Measurements from ENCODE around the gene DHDH. TPM values are rescaled to one million over a fixed set of nuclear protein-coding genes. Genes with fewer than 3 reads are reported as not detected.

Gene DHDH
- total and polyA plus RNA-seq, 2 of the 13 experiments (the other 11 are each of a cell fraction or from before 2014, with no cell fraction given), result 0.13 to 0.91 TPM

- TF ChIP-seq ZBTB34 (CRISPR knock-in tag; IDR thresholded peaks at IDR 0.05), result 0 out of 2 replicates have a peak, but pooled peaks have one; percentile 6
- 0 out of 2 replicates have a peak, but pooled peaks have one; percentile 24 for TF ChIP-seq ZFY (CRISPR knock-in tag; IDR thresholded peaks at IDR 0.05)
- no peak for TF ChIP-seq SIN3A (IDR thresholded peaks at IDR 0.05; ENCODE audit: borderline replicate concordance, low read depth, low read length)
- no peak for TF ChIP-seq HOXD1 (CRISPR knock-in tag; IDR thresholded peaks at IDR 0.05)
- TF ChIP-seq, protein P1, sequence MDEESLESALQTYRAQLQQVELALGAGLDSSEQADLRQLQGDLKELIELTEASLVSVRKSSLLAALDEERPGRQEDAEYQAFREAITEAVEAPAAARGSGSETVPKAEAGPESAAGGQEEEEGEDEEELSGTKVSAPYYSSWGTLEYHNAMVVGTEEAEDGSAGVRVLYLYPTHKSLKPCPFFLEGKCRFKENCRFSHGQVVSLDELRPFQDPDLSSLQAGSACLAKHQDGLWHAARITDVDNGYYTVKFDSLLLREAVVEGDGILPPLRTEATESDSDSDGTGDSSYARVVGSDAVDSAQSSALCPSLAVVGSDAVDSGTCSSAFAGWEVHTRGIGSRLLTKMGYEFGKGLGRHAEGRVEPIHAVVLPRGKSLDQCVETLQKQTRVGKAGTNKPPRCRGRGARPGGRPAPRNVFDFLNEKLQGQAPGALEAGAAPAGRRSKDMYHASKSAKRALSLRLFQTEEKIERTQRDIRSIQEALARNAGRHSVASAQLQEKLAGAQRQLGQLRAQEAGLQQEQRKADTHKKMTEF (CRISPR knock-in tag; IDR thresholded peaks at IDR 0.05), result no peak
- no peak for TF ChIP-seq ZNF354B (CRISPR knock-in tag; IDR thresholded peaks at IDR 0.05)
- no peak for TF ChIP-seq ZNF446 (CRISPR knock-in tag; IDR thresholded peaks at IDR 0.05)
- no peak for TF ChIP-seq ZFYVE20 (CRISPR knock-in tag; IDR thresholded peaks at IDR 0.05; ENCODE audit: borderline replicate concordance, low read depth)
- TF ChIP-seq YEATS2 (CRISPR knock-in tag; IDR thresholded peaks at IDR 0.05; ENCODE audit: borderline replicate concordance), result 0 out of 2 replicates have a peak, but pooled peaks have one; percentile 16
- no peak for TF ChIP-seq PITX1 (CRISPR knock-in tag; IDR thresholded peaks at IDR 0.05)
- TF ChIP-seq RELA (CRISPR knock-in tag; IDR thresholded peaks at IDR 0.05), result no peak
- no peak for TF ChIP-seq ZNF780A (CRISPR knock-in tag; IDR thresholded peaks at IDR 0.05)
- no peak for TF ChIP-seq RCOR2 (CRISPR knock-in tag; IDR thresholded peaks at IDR 0.05)
These were observed 58.5 kb downstream of the DHDH start (continued) for GRCh38 chr19:48991873-48992580.
